Measurements from ENCODE around the gene DUSP28.

DUSP28 gene

DNA sequence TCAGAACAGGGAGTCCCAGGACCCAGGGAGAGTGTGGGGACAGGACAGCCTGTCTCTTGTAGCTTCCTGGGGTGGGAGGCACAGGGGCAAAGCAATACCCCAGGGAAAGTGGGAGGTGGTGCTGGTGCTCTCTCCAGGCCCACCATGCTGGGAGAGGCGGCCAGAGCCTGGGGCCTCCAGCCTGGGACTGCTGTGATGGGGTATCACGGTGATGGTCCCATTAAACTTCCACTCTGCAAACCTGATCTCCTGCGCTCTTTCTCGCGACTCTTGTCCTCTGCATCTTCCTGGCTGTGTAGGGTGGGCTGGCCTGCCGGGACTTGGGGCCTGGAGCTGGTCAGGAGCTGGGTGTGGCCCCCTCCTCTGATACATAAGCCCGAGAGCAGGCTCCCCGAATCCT is 18.3 kb downstream of the DUSP28 start:
- DNase-seq: no peak
- intact Hi-C loops (cut with DNase I): no loop called here

DNA sequence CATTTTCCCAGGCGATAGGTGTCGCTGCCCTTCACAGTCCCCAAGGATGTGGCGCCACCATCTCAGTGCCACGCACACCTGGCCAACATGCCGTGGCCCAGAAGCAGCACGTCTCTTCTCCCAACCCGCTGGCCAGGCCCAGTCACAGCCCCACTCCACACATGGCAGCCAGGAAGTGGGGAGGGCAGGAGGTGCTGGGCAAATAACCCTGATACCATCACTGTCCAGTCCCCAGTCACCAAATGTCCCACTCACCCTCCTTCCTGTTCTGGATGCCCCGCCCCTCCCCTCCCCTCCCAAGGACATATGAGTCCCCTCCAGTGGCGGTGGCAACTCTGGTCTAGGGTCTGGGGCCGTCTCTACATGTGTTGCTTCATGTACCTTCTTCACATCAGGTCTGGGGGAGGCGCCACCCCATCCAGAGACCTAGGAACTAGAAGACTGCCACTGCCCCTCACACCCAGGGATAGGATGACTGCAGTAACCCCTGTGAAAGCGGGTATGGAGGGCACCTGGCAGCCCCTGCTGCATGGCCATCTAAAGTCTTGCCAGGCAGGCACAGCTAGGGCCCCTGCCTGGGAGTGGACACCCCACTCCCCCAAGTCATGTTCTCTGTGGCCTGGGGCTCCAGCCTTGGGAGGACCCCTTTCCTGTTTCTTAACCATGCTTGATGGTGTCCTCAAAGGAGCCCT is 19.1 kb downstream of the DUSP28 start:
- intact Hi-C loops (cut with DNase I): no loop called here
- no peak for DNase-seq

DNA sequence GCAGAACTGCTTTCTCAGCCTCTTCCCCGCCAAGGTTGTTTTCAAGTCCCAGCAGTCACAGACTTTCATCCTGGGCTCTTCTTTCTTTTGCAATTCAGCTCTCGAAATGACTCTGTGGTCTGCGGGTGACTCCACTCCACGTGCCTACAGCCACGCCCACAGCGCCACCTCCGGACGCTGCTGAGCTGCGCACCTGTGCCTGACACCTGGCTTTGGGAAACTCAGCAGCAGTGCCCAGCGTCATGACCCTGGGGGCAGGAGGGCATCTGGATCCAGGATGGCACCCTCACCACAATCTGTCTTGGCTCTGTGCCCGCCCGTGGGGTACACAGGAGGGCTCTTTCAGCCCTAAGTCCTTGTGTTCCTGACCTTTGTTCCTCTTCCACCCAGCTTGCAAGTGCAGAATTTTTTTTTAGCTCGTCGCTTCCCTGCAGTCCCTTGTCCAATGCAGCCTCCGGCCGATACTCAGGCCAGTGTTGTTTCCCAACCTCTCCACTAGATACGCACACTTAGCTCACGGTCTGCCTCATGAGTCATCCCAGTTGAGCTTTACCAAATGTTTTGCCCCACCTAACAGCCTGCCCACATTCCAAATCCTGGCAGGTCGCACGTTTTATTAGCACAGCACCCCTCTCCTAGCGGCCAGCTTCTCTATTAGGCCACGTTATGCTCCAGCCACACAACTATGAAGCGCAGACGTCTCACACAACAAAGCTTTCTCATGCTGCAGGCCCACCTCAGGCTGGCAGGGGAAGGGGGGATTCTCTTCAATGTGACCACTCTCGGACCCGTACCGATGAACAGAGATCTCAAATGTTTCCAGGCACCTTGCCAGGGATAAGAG is 19.8 kb downstream of the DUSP28 start:
- intact Hi-C loops (cut with DNase I): no loop called here
- DNase-seq: peak in 3 of 42 donors; percentile 38 to 55 (median 50)

DNA sequence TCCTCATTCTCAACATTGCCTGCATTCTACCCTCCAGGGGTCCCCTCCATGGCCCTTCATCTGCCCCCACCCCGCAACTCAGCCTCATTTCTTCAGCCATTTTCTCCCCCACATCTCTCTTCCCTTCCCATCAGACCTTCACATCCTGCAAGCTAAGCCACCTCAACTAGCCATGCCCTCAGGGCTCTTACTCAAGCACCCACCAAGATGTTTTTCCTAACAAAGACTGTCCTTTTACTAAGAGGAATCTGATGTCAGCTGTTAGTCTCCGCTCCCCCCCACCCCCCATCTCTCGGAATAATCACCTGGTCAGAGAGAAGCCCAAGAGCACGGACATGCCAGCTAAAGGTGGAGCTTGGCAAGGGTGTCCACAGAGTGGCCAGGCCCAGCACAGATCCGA is 21.7 kb downstream of the DUSP28 start:
- no peak for DNase-seq
- intact Hi-C loops (cut with DNase I): no loop called here

DNA sequence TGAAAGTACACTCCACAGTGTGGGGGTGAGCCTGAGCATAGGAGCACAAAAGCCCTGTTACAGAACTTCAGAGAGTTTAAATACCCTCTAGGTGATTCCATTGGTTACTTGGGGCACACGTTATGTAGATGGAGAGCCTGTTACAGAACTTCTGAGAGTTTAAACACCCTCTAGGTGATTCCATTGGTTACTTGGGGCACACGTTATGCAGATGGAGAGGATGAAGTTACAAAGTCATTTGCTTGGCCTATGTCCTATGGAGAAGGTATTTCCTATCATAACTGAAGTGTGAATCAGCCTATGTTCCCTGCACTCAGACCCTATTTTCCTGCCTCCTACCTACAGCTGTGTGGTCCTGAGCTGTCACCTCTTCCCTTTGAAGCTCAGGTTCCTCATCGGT is 22.6 kb downstream of the DUSP28 start:
- intact Hi-C loops (cut with DNase I): no loop called here
- DNase-seq: no peak

DNA sequence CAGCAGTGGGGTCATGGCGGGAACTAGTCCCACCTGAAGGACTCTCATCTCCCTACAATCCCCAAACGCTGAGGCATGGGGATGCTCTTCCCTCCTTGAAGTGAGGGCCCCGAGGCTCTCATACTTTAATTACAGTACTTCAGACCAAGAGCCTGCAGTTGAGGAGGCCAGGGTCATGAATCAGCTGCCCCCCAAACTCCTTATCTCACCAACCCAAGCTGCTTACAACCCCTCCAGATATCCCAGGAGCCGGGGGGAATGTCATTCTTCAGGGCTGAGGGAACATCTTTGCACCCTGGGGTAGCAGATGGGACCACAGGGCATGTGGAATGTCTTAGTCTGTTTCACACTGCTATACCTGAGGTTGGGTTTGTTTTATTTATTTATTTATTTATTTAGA is 23.6 kb downstream of the DUSP28 start:
- intact Hi-C loops (cut with DNase I): no loop called here
- no peak for DNase-seq

DNA sequence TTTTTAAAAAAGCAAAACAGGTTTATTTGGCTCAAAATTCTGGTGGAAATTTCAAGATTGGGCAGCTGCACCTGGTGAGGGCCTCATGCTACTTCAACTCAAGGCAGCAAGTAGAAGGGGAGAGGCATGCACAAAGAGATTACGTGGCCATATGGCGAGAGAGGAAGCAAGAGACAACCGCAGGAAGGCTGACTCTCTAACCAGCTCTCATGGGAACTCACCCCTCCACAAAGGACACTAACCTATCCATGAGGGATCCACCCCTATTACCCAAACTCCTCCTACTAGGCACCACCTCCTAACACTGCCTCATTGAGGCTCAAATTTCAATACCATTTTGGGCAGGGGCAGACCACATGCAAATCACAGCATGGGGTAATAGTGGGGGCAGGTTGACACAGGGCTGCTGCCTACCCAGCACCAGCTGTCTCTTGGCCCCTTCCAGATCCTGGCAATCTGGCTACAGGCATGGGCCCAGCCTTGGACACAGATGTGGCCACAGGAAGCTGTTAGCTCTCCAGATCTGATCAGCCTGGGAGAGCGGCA is 24.4 kb downstream of the DUSP28 start:
- intact Hi-C loops (cut with DNase I): no loop called here
- no peak for DNase-seq

DNA sequence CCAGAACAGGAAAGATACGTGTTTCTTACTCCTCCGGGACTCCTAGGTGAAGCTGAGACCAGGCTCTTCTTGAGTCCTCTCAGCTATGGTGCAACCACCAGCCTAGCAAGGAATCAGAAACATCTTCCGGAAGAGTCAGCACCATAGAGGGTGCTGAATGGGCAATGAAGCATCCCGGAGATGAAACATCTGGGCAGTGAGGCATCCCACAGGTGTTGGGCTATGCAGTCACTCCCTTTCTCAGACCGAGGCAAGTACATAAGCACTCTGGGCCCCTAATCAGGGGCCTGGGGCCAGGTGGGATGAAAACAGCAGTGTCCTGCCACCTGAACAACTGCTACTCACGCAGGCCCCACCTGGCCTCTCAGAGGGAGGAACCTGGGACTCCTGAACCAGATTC is 24.9 kb downstream of the DUSP28 start:
- DNase-seq: no peak
- intact Hi-C loops (cut with DNase I): no loop called here

DNA sequence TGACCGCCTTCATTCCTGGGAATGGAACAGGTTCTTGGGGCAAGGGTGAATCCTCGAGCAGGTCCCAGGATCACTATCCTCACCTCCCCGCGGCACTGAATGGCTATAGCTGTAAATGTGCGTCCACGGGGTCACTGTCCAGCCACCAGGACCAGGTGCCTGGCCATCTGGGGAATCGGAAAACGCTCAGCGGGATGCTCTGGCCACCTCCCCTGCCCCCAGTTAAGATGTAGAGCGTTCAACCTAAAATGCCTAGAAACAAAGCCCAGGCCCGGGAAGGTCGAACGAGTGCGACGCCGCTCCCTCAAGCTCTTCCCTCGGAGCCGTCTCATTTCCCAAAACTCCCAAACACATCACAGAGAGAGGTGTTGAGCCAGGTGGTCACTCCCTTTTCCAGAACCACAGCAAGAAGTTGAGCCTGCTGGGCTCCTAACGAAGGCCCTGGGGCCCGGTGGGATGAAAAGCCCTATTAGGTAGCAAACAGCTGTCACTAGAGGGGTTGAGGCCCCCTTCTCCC is 25.6 kb downstream of the DUSP28 start:
- intact Hi-C loops (cut with DNase I): no loop called here
- no peak for DNase-seq

DNA sequence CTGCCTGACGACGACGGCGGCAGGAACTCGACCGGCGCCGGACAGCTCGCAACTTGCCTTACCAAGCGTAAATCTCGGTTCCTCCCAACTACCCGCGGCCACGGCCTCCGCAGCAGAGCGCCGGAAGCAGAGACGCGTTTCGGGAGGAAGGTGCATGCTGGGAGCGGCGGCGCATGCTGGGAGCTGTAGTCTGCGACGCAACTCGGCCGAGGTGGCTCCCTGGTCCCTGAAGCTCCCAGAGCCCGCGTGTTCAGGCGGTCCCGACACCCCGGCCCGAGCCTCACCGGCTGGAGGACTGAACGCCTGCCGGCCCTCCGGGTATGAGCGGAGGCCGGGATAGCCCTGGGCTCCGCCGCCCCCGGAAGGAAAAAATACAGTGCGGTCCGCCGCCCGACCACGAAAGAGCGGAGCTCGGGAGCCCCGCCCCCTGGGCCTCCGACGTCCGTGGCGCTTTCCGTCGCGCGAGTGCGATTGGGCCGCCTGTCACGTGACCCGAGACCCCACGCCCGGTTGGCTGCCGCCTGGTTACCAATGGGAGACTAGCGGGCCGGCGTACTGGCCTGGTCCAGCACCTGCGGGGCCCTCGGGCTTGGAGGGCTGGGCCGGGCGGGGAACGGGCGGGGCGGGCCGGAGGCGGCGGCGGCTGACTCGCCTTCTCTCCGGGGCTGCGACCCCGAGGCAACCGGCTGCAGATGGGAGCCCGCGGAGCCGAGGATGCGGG is 26.2 kb downstream of the DUSP28 start, which contains the start of gene CAPN10:
CAPN10 (plus strand) TSS at position 537 of the 721 bp plus-strand sequence; CDS start at position 715, 178 bp downstream.
- peak; percentile 96 to 100 (median 99) for DNase-seq
- intact Hi-C loops (cut with DNase I): no loop called here

DNA sequence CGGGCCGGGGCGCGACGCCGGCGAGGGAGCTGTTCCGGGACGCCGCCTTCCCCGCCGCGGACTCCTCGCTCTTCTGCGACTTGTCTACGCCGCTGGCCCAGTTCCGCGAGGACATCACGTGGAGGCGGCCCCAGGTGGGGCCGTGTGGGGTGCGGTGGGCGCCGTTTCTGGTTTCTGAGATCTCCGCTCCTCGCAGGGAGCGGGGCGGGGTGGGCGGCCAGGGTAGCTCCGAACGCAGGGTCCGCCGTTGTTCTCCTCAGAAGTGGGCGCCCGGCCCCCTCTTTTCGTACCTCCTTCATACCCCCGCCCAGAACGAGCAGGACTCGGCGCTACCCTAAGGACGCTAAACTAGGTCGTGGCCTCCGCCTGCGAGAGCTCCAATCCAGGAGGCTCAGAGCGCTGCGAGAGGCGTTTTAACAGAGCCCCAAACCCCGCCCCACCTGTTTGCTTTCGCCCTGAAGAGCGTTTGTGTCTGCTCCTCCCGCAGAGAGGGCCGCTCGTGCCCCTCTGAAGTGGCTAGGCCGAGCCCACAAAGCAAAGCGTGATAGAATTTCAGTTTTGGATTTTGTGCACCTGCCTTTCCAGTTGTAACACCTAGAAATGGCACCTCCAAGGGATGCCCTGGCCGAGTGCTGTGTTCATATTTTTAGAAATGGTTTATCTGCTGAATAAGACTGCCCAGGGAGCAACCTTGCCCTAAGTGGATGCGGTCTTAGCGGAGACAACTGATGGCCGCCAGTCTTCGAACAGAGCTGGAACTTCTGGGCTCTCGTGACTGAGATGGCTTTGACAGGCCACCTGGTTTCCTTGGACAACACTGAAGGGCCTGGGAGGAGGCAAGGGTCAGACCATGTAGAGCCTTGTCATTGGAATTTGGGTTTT is 27.0 kb downstream of the DUSP28 start:
- peak in 7 of 42 donors; percentile 15 to 65 (median 37) for DNase-seq
- intact Hi-C loops (cut with DNase I): no loop called here

DNA sequence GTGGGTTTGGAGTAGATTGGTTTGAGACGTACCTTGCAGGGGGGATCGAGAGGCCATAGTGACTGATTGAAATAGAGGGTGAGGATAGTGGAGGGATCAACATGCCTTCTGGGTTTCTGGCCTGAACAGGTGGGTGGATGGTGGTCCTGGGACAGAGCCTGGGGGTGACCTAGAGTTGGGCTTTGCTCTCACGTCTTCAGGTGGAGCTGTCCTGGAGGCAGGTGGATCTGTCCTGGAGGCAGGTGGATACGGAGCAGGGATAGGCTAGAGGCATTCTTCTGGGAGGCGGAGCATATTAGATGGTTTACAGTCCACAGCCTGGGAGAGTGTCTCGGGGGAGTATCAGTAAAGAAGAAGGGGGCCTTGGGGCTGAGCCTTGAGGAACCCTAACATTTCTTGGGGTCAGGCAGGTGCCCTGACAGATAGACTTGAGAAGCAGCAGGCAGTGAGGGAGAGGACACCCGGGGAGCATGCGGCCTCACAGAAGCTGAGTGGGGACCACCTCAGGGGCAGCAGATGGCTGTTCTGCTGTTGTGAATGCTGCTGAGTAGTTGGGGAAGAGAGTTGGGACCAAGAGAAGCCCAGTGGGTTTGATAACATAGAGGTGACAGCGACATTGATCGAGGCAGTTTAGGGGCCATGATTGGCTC is 28.0 kb downstream of the DUSP28 start:
- DNase-seq: no peak
- intact Hi-C loops (cut with DNase I): no loop called here

DNA sequence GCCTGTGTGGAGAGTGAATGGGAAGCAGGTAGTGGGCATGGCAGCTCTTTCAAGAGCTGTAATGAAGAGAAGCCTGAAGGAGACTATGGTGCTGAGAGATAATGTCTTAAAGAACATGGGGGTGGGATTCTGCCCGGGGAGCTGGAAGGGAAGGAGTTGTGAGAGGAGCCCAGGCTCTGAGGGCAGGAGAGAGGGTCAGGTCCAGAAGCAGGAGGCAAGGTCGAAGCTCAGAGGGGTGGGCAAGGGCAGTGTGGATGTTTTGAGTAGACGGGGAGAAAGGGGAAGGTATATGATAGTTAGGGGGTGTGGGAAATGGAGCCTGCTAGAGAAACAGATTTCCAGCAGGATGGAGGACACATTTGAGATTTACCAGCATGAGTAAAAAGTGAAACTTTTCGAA is 28.5 kb downstream of the DUSP28 start:
- intact Hi-C loops (cut with DNase I): no loop called here
- no peak for DNase-seq

DNA sequence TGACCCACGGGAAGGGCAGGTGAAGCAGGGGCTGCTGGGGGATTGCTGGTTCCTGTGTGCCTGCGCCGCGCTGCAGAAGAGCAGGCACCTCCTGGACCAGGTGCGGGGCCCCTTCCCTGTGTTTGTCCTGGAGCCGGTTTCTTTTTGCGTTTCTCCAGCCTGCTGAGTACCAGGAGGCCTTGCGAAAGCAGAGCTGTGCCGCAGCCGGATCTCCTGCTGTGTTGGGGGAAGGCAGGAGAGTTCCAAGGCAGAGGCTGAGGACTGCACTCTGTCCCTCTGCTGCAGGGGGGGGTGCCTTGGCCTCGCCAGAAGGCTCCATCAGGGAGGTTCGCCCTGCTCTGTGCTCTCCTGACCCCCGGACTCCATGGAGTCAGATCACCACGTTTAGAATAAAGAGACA is 29.2 kb downstream of the DUSP28 start:
- DNase-seq: peak in 2 of 42 donors; percentile 2 to 4
- intact Hi-C loops (cut with DNase I): no loop called here

DNA sequence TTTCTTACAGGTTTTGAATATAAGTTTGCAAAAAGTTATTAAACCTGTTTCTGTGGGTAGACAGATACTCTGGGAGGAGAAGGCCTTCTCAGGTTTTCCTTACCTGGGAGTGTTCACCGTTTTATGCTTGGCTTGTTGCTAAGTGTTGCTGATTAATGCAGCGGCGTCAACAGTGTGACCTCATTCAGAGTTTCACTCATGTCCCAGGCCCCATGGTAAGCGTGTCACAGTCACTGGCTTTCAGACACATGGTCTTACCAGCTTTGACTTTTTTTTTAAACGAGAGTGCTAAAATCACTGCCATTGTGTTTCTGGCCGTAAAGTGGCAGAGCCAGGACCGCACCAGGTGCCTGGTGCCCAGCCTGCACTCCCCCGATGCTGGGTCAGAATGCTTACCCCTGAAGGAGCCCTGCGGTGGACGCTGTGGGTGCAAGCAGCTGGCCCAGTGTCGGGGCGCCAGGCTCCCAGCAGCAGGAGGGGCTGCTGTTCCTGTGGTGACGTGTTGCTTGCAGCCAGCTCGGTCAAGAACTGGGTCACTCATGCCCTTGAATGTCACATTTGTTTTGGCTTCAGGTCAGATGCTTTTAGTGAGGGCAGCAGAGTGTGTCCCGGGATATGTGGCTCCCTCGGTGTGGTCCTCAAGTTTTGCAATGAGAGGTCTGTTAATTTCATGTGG is 29.8 kb downstream of the DUSP28 start:
- intact Hi-C loops (cut with DNase I): no loop called here
- peak in 3 of 42 donors; percentile 4 to 27 (median 5) for DNase-seq

DNA sequence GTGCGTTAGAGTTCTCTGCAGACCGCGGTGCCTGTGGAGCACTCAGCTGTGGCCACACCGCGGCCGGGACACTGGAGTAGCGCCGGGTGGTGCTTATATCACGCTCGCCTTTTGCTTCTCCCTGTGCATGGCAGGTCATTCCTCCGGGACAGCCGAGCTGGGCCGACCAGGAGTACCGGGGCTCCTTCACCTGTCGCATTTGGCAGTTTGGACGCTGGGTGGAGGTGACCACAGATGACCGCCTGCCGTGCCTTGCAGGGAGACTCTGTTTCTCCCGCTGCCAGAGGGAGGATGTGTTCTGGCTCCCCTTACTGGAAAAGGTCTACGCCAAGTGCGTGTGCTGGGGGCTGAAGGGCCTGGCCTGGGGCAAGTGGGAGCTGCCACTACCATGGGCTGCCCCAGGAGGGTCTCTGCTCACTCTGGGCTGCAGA is 30.5 kb downstream of the DUSP28 start:
- DNase-seq: peak in 5 of 42 donors; percentile 1 to 19 (median 4)
- intact Hi-C loops (cut with DNase I): no loop called here

DNA sequence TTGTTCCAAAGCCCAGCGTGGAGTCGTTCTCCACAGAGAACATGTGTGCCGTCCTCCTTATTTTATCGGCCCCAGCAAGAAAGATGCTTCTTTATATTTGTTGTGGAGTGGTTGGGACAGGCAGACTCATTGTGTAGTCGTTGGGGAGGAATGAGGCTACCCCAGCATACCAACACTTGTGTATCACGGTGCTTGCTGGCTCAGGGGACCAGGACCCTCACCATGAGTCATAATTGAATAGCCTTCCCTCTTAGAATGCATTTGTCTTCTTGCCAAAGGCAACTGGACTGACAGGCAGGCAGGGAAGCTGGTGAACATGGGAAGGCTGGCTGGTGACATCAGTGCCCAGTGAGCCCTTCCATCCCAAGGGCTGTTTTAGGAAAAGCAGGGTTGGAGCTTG is 31.1 kb downstream of the DUSP28 start:
- intact Hi-C loops (cut with DNase I): no loop called here
- DNase-seq: no peak

All from head of caudate nucleus (tissue), 42 donors.